ENCODE measurements around the gene PAK1.

PAK1 gene

GRCh38 chr11:77473801-77474683 is at the start of gene PAK1:
PAK1 (minus strand) TSS chr11:77474094; CDS start chr11:77392520, 81,574 bp downstream.
- no peak for TF ChIP-seq CTCF (IDR thresholded peaks at IDR 0.05)

GRCh38 chr11:77522215-77522614 is 48.3 kb upstream of the PAK1 start:
- TF ChIP-seq CTCF (IDR thresholded peaks at IDR 0.05): no peak

GRCh38 chr11:77519847-77520246 is 46.0 kb upstream of the PAK1 start:
- no peak for TF ChIP-seq CTCF (IDR thresholded peaks at IDR 0.05)

- TF ChIP-seq CTCF (IDR thresholded peaks at IDR 0.05): no peak
These were observed 44.6 kb upstream of the PAK1 start for GRCh38 chr11:77518471-77518870.

GRCh38 chr11:77517753-77518152 is 43.9 kb upstream of the PAK1 start:
- TF ChIP-seq CTCF (IDR thresholded peaks at IDR 0.05): no peak

- no peak for TF ChIP-seq CTCF (IDR thresholded peaks at IDR 0.05)
These were observed 43.3 kb upstream of the PAK1 start for GRCh38 chr11:77517226-77517625.

GRCh38 chr11:77515483-77515882 is 41.6 kb upstream of the PAK1 start:
- no peak for TF ChIP-seq CTCF (IDR thresholded peaks at IDR 0.05)
